M059J (cell line): ENCODE data around the gene ZNF169. TPM values are rescaled to one million over a fixed set of nuclear protein-coding genes. Genes with fewer than 3 reads are reported as not detected.
"Not testable (repeated sequence)": the region's sequence is repeated elsewhere in the genome, so short reads cannot be mapped to it uniquely, and the experiment has no call there.

ENCODE experiments used
- DNase-seq: peaks from one replicate; pipeline ENCODE4 v3.0.0-alpha.2; 2012; ENCODE audit warnings: low read depth
- total RNA-seq: library from RNA; depleted of rRNA; stranded (reverse); fragments of >200 nt; shearing (Covaris generic); gene quantifications from 2 replicates; pipeline ENCODE4 v1.2.3, GENCODE V29; 2014; rRNA removed

ZNF169 gene
- total RNA-seq, result 1.4 and 1.6 TPM in 2 replicates

GRCh38 chr9:94259077-94259862 lies at the start of gene ZNF169:
Gene ZNF169 (plus strand): TSS chr9:94259298. CDS start chr9:94278813, 19,515 bp downstream.
- peak; percentile 92 for DNase-seq

- DNase-seq, result peak; percentile 22
These were observed 48.2 kb upstream of the ZNF169 start for GRCh38 chr9:94210616-94211603.

- peak; percentile 35 for DNase-seq
These were observed 47.0 kb upstream of the ZNF169 start for GRCh38 chr9:94212091-94212490.

GRCh38 chr9:94212531-94212930 lies 46.6 kb upstream of the ZNF169 start:
- DNase-seq, result no peak

GRCh38 chr9:94213511-94214124 lies 45.5 kb upstream of the ZNF169 start:
- peak; percentile 74 for DNase-seq

GRCh38 chr9:94222870-94223269 lies 36.2 kb upstream of the ZNF169 start:
- no peak for DNase-seq

GRCh38 chr9:94225413-94225812 lies 33.7 kb upstream of the ZNF169 start:
- DNase-seq, result not testable (repeated sequence)

- no peak for DNase-seq
These were observed 30.5 kb upstream of the ZNF169 start for GRCh38 chr9:94228616-94229015.

- no peak for DNase-seq
These were observed 26.7 kb upstream of the ZNF169 start for GRCh38 chr9:94232428-94232827.

GRCh38 chr9:94241098-94241497 lies 18.0 kb upstream of the ZNF169 start:
- not testable (repeated sequence) for DNase-seq

- DNase-seq, result no peak
These were observed 13.4 kb upstream of the ZNF169 start for GRCh38 chr9:94245651-94246050.

GRCh38 chr9:94250456-94250855 lies 8.6 kb upstream of the ZNF169 start:
- peak; percentile 77 for DNase-seq

- DNase-seq, result no peak
These were observed 3.1 kb upstream of the ZNF169 start for GRCh38 chr9:94256007-94256406.

- DNase-seq, result not testable (repeated sequence)
These were observed 6.7 kb downstream of the ZNF169 start for GRCh38 chr9:94265626-94266402.

- DNase-seq, result no peak
These were observed 10.2 kb downstream of the ZNF169 start for GRCh38 chr9:94269264-94269663.

GRCh38 chr9:94270009-94270408 lies 10.9 kb downstream of the ZNF169 start:
- DNase-seq, result no peak

GRCh38 chr9:94277029-94277428 lies 17.9 kb downstream of the ZNF169 start:
- DNase-seq, result not testable (repeated sequence)

- no peak for DNase-seq
These were observed 18.9 kb downstream of the ZNF169 start for GRCh38 chr9:94277885-94278536.

GRCh38 chr9:94280409-94280989 lies 21.4 kb downstream of the ZNF169 start:
- DNase-seq, result no peak

GRCh38 chr9:94281101-94281500 lies 22.0 kb downstream of the ZNF169 start:
- no peak for DNase-seq
